Fibroblast of skin of back (primary cell): ENCODE data around the gene AUTS2.

Source experiments
- DNase-seq: peaks from one replicate; pipeline ENCODE4 v3.0.0-alpha.2; 2013

Gene AUTS2

DNA sequence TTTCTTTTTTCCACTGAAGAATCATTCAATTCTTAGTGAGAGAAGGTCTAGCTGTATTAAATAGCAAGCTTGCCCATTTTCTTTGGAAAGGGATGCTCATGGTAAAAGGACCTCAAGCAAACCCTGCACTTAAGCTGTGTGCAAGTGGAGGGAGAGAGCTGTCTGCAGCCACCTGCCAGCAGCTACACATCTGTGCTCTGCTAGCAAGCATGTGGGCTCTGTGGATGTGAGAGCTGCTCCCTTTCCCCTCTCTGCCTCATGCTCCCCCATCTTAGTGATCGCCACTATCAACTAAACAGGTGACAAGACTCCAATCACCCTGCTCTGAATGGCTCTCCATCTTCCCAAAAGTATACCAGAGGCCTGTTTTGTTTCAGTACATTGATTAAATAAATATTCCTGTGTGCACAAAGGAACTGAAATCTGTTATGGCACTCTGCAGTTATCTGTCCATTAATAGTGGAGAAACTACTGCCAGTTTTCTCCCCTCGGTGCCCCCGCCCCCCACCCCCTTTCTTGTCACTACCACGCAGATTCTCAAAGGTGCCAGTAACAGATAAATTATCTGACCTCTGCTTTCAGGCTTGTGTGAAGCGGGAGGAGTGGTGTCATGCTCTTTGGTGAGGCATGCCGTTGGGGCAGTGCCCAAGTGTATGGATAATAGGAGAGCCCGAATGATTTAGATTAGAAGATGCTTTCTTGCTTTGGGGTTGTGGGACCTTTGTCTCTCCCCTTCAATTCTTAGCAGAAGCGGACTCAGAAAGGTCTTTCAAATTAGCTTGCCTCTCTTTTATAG lies 26.4 kb downstream of the AUTS2 start:
- DNase-seq: no peak

DNA sequence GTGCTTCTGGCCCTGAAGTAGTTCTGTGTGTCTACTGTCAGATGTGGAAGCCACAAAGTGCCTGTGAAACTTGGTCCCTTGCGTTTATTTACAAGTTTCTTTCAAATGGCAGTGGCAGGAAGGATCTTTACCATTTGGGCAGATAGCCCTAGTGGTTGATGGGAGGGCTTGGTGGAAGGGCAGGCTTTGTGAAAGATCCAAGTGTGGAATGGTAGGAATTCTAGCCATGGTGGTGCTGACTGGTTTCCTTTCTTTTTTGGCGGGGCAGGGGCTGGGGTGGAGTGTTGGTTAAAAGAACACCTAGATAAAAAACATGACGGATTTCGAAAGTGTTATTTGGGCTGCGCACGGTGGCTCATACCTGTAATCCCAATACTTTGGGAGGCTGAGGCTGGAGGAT lies 27.0 kb downstream of the AUTS2 start:
- no peak for DNase-seq

DNA sequence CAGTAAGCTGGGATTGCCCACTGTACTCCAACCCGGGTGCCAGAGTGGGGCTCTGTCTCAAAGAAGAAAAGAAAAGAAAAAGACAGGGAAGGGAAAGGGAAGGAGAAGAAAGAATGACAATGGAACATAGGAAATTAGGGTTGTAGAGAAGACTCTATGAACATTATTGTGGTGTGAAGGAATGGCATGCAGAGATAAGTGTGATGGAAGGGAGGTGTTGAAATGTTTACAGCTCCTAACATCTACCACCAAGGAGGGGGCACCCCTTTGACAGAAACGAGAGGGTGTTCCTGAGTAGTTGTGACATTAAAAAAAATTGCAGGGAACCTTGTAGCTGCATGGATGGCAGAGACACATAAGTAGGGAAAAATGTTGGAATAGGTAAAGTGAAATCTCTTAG lies 27.5 kb downstream of the AUTS2 start:
- no peak for DNase-seq

DNA sequence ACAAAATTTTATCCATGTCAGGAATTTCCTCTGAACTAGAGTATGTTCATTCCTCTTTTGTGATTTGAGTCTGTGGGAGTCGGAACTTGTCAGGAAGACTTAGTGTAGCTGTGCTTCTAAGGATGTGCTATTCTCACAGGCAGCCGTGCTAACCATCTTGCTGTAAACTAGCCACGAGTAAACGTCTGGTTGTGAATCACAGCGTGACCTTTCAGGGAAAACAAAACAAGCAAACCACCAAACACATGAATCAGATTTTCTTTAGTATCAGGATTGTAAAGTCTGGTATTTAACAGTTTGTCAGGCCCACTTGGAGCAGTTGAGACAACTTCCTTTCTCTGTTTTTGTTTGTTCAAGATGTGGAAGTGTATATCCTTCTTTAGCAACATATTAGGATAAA lies 32.0 kb downstream of the AUTS2 start:
- peak; percentile 88 for DNase-seq

DNA sequence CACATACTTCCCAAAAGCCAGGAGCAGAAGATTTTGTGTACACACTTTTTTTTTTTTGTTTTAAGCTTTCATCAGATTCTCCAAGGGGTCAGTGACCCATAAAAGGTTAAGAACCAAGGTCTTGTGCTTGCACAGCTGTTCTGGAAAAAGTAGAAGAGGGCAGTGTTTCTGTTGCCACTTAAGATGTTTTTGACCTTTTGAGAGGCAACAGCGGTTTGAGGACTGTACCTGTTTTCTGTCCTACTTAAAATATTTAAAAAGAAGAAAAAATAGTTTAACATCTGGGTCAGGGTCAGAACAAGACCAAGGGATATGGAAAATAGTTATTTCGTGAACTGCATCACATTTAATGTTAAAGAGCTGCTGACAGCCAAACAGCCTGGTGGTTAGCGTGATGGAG lies 32.9 kb downstream of the AUTS2 start:
- DNase-seq: no peak

DNA sequence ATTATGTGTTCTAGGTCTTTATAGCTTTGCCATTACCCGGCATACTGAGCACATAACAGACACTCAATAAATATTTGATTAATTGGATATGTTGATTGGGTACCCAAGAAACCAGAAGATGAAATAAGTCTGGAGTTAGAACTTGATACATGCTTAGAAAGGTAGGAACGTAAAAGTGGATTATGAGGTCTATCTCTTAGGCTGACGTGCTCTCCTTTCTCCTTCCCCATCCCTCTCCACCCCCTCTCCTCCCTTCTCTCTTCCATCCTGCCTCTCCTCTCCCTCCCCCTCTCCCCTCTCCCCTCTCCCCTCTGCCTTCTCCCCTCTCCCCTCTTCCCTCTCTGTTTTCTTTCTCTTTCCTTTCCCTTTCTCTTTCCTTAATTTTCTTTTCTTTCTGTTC lies 34.0 kb downstream of the AUTS2 start:
- DNase-seq: no peak

DNA sequence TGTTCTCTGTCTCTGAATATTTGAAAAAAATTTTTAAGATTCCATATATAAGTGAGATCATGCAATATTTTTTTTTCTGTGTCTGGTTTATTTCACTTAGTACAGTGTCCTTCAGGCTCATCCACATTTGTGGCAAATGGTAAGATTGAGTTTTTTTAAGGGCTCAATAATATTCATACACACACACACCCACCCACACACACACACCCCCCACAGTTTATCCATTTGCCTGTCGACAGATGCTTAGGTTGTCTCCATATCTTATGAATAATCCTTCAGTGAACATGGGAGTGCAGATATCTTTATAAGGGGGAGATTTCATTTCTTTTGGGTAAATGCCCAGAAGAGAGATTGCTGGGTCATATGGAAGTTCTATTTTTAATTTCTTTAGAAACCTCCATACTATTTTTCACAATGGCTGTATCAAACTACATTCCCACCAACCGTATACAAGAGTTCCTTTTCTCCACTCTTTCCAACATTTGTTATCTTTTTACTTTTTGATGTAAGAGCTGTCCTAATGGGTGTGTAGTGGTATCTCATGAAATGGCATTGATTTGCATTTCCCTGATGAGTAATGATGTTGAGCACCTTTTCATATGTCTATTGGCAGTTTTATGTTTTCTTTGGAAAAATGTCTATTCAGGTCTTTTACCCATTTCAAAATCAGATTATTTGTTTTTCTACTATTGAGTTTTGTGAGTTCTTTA lies 35.0 kb downstream of the AUTS2 start:
- peak; percentile 83 for DNase-seq

DNA sequence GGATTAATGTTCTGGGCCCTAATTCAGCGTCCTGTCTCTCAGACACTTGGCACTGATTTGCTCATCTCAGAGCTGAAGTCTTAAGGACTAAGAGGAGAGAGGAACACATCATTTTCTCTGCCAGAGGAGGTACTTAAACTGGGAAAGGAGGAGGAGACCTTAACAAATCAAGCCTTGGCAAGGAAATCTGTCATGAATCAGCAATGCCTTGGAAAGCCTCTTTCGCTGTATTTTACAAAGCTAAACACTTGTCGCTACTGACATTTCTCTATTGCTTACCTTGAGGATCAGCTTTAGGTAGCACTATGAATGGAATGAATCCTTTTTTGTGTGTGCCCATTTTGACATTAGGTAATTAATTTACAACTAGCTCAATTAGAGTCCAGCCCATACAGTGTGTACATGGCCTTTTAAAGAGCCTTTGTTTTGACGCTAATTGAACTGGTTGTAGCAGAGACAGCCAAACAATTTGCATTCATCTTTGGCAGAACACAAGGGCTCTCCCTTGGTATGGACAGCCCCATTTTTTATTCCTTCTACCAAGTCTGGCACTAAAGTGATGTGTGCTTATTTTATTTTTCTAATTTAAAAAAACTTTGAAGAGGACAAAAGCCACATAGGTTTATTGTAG lies 37.4 kb downstream of the AUTS2 start:
- no peak for DNase-seq

DNA sequence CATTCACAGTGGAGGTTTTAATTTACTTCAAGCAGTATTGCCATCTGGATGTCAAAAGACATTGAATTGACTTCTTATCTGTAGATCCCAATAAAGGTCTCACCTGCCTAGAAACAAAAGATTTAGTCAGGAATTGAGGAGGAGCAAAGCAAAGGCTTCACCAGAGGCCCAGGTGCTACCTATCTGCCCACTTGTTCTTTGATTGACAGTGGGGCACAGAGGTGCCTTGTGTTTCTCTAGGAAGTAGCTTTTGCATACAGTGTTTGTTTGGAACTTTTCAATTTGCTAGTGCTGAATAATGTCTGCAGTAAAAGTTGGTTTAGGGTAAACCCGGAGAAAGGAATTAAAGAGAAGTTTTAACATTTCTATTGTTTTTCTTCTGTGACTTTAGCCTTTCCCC lies 40.4 kb downstream of the AUTS2 start:
- DNase-seq: no peak

DNA sequence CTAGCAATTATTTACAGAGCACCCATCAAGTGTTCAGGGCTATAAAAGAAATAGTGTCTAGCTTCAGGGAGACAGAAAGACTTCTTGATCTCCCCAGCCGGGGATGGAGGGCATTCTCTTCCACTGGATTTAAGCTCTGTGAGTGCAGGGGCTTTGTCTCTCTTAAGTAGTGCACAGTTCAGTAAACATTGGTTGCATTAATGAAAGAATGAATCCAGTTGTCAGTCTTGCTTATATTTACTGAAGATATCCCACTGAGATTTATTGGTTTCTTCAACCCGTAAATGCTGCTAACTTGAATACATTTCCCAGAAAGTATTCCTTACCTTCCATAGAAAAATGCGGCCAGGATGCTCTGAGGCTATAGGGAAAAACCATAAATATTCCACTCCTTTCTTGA lies 41.9 kb downstream of the AUTS2 start:
- DNase-seq: no peak

DNA sequence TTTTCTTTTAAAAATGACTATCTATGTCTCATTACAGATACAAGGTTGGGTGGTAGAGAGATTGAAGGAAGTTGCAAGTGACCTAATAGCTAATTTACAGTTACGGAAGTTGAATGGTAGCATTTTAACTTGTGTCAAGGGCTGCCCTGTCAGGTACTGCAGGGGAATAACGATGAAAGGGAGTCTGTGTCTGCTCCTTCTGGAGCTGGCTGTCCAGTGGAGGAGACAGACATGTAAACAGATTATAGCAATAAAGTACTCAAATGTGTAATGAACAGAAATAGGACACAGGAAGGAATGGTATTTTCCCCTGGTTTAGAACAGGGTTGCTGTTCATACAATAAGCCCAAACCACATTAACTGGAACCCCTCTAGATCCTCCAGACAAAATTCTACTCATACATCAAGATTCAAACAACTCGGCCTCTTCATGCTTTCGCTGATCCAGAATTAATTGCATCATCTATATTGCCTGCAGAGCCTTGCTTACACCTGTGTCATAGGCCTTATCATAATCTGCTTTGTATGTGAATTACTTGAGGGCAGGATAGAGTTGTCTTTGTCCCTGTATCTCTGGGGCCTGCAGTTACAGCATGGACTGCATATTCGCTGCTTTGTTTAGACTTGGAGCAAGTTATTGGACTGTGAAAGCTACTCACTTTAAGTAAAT lies 42.8 kb downstream of the AUTS2 start:
- DNase-seq: no peak

DNA sequence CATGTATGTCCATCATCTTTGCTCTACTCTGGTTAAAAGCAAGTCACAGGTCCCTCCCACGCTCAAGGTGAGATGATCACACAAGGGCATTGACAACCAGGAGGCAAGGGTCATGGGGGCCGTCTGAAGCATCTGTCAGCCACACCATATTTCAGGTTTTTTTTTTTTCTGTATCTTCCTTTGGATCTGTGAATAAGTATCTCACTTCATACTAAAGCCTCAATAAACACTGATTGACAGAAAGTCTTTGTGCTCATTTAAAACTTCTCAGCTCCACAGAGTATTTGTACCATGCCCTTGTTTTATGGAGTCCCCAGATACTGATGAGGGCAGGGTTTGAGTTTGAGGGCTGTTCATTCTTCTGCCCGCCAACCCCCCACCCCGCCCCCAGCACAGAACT lies 45.0 kb downstream of the AUTS2 start:
- no peak for DNase-seq

DNA sequence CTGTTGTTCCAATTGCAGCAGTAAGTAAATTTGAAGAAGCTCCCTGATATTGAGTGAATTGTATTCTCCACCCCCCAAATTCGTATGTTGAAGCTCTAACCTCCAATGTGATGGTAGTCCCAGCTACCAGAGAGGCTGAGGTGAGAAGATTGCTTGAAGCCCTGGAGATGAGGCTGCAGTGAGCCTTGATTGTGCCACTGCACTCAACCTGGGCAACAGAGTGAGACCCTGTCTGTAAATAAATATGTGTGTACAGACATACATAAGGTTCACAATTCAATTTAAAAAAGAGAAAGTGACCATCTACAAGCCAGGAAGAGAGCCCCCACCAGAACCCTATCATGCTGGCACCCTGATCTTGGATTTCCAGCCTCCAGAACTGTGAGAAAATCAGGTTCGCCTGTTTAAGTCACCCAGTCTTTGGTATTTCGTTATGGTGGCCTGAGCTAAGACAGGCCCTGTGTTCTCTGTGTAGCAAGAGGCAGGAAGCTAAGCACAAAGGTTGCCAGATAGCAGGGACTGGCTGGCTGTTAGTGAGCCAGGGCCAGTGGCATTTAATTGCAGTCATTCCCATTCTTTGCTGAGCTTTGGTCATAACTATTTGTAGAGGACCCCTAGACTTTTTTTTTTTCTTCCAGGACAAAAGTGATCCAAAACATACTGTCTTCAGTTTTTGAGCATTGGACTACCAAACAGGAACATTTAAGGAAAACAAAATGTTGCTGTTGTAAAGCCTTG lies 45.6 kb downstream of the AUTS2 start:
- DNase-seq: peak; percentile 35

DNA sequence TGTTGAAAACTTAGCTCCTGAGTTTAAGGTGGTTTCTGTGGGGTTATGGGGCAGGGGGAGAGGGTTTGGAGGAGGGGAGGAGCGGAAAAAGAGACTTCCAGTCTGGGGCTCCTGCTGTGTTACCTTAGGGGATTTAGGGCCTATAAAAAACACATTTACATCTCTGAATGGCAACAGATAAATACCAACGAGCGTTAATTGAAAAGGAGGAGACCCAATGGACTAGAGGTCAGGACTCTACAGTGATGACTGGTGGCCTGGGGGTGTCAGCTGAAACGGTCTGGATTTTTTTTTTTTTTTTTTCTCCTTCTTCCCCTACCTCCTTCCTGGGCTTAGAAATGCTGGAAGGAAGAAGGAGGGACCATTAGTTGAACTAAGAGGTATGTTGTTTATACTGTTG lies 47.4 kb downstream of the AUTS2 start:
- DNase-seq: no peak

DNA sequence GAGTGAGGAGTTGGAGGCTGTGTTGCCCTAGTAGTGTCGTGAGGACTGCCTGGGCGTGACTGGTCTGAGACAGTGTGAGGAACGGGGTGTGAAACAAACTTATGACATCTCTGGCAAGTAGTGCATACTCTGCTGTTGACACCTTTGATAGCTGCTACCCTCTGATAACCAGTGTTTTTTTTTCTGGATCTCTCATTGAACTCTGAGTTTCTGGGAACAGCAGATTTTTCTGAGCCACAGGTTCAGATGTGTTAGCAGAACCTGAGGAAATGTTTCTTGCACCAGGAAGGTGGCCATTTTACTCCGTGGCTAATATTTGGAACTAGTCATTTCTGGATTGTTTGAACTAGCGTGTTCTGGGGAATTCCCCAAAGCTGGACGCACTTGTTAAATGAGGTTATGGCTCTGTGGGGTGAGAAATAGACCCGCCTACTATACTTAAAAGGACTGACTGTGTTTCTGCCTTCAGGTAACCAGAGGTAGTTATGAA lies 52.9 kb downstream of the AUTS2 start:
- no peak for DNase-seq

DNA sequence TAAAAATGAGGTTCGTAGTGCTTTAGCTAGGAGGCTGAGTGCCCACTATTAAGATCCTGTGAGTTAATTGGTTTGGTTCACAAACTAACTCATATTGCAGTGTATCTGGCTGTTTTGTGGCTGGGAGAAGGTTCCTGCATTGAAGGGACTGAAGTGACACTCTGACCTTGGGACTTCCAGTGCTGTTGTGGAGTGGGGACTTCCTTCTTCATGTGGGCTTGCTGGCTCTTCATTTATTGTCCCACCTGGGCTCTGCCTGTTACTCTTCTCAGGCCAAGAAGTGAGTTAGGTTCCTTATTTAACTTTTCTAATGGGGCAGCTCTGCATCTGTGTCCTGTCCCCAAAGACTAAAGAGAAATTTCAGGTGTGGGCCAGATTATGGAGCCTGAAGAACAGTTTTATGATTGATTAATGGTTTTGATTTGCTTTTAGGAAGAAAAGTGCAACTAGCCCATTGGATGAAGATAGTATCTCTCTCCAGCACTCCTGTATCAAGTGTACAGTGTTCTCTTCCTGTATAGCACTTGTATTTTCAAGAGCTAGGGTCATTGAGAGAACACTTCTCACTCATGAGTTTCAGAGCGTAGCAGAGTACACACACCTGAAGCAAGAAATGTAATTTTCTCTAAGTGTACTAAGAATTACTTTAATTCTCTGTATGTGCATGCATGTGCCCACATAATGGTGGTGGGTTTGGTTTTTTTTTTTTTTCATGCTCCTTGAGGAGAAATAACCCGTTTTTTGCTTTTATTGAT lies 54.8 kb downstream of the AUTS2 start:
- no peak for DNase-seq

DNA sequence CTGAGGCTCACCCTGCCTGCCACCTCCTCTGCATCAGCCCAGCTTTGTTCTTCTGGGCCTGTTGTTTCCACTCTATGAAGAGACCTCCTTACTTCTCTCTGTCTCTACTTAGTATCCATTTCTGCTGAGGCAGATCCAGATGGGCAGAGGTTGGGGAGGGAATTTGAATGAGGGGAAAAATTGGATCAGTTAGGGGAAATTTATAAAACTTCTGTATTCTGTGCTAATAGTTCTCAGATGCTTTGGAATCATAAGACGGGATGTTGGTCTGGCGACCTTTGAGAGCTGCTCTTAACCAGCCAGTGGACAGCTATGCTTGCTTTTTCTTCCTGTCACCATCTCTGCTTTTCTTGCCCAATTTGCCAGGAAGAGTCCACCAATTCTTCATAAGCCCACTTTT lies 55.5 kb downstream of the AUTS2 start:
- no peak for DNase-seq

DNA sequence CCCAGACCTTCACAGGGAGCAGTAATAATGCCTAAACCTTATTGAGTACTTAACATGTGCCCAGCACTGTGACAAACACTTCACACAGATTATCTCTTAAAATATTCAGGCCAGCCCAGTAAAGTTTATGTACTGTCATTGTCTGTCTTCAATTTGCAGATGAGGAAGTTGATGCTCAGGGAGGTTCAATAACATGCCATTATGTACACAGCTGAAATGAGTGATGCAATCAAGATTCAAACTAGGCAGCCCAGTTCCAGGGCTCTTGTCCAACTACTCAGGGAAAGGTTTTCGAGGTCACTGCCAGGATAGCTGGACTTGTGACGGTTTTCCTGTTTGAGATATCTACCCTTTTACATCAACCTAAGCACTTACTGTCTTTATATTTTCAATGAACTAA lies 56.1 kb downstream of the AUTS2 start:
- DNase-seq: peak; percentile 49

DNA sequence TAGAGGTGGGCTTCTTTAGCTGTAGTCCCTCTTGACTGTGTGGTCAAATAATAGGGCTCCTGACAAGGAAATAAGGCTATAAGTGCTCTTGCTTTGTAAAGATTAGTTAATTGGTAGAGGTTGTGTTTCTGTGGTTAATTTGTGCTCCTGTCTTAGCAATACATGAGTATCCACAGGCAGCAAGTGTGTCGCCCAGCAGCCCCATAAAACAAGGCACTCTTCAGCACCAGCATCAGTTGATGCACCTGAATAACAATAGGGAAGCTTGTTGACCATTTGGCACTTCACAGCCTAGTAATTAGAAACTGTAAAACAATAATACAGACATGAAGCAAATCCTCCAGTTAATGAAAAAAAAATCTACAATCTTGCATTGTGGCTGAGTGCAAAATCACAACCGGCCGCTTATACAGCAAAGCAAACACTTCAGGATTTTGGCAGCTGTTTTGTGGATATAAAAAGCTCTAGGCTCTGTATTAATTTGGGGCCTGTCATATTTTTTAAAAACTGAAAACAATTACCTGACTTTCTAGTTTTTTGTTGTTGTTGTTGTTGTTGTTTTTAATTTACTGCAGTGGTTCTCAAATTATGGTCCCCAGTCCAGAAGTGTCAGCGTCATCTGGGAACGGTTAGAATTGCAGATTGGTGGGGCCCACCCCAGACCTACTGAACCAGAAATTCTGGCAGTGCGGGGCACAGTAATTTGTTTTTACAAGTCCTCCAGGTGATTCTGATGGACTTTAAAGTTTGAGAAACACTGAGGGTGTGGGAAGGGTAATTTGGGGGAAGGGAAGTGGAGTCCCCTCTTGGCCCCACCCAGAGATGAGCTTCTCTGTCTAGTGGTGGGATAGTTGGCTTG lies 56.8 kb downstream of the AUTS2 start:
- no peak for DNase-seq

DNA sequence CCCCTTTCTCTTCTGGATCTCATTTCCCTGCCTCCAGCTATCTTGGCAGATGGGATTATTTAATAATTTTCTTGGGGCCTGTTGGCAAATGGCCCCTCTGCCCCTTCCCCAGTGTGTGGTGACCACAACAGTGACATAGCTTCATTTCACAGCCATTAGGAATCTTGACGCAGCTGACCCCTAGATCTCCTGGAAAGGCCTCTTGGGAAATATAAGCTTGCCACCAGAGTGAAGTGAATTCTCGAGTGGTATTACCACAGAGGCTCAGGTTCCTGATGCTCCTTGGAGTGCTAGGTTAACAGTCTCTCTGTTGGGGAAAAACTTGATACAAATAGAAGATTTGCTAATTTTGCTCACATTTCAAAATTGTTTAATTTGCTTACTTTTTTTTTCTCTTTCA lies 57.8 kb downstream of the AUTS2 start:
- DNase-seq: no peak

DNA sequence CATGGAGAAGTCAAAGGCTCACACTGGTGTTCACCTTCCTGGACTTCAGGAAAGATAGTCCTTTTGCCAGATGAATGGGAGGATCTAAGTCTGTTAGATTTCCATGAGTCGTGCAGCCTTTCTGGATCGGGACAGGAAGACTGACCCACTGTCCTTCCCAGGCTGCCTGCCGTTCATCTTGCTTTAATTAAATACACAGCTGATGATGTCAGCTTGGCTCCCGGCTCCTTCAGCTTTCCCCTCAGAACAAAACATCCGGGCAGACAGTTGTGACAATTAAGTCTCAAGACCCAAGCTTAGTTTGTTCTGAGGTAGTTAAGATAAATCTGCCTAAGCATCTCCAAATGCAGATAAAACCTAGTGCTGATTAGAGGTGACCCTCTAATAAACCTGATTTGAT lies 58.6 kb downstream of the AUTS2 start:
- peak; percentile 80 for DNase-seq
